GM19468 (cell line): ENCODE results near the gene TOX2.

Source experiments
- ATAC-seq: cut with Tn5 transposase; IDR thresholded peaks from one replicate; pipeline ENCODE4 v1.9.1; 2021; ENCODE audit warnings: mild to moderate bottlenecking, moderate library complexity, moderate number of reproducible peaks; ENCODE audit not compliant: unreplicated experiment; ENCODE audit errors: extremely low read depth

Gene TOX2

GRCh38 chr20:44028003-44028730, 113.5 kb downstream of the TOX2 start:
- ATAC-seq, result no peak

GRCh38 chr20:44028868-44029847, 114.5 kb downstream of the TOX2 start:
- ATAC-seq, result no peak

- no peak for ATAC-seq
Measured at GRCh38 chr20:44029848-44030230, 115.2 kb downstream of the TOX2 start.

- no peak for ATAC-seq
Measured at GRCh38 chr20:44030394-44030793, 115.7 kb downstream of the TOX2 start.

- no peak for ATAC-seq
Measured at GRCh38 chr20:44031001-44031574, 116.4 kb downstream of the TOX2 start.

GRCh38 chr20:44031781-44032582, 117.3 kb downstream of the TOX2 start:
- ATAC-seq, result no peak

GRCh38 chr20:44032583-44033331, 118.1 kb downstream of the TOX2 start:
- no peak for ATAC-seq

- no peak for ATAC-seq
Measured at GRCh38 chr20:44033344-44033743, 118.7 kb downstream of the TOX2 start.

- no peak for ATAC-seq
Measured at GRCh38 chr20:44033873-44034272, 119.2 kb downstream of the TOX2 start.

- ATAC-seq, result no peak
Measured at GRCh38 chr20:44034451-44034850, 119.8 kb downstream of the TOX2 start.

- no peak for ATAC-seq
Measured at GRCh38 chr20:44034965-44035635, 120.4 kb downstream of the TOX2 start.

- ATAC-seq, result no peak
Measured at GRCh38 chr20:44035924-44036323, 121.3 kb downstream of the TOX2 start.

- no peak for ATAC-seq
Measured at GRCh38 chr20:44036441-44036840, 121.8 kb downstream of the TOX2 start.

GRCh38 chr20:44038681-44039123, 124.0 kb downstream of the TOX2 start:
- ATAC-seq, result no peak

- ATAC-seq, result no peak
Measured at GRCh38 chr20:44039147-44039546, 124.5 kb downstream of the TOX2 start.

- ATAC-seq, result no peak
Measured at GRCh38 chr20:44039741-44040140, 125.1 kb downstream of the TOX2 start.

- ATAC-seq, result no peak
Measured at GRCh38 chr20:44040202-44040915, 125.7 kb downstream of the TOX2 start.

- ATAC-seq, result no peak
Measured at GRCh38 chr20:44041001-44041400, 126.3 kb downstream of the TOX2 start.
